Neural cell (in vitro differentiated cells): ENCODE measurements around the gene SCG5. TPM values are rescaled to one million over a fixed set of nuclear protein-coding genes. Genes with fewer than 3 reads are reported as not detected.

ENCODE experiments used
- H2AFZ ChIP-seq: fragments of 200-600, 300-800 bp; sonication (generic), shearing (Covaris generic); 2 replicates; pipeline ENCODE4 v1.6.0; 2014; ENCODE audit warnings: low read depth, mild to moderate bottlenecking, antibody characterized with exemption, low read length, moderate library complexity
- H3F3A ChIP-seq: fragments of 200-600 bp; shearing (Covaris generic); 2 replicates; pipeline ENCODE4 v1.6.1; 2016; ENCODE audit warnings: mild to moderate bottlenecking, moderate library complexity, mixed read lengths, antibody characterized with exemption, low read length; ENCODE audit not compliant: insufficient read depth, poor library complexity, severe bottlenecking
- H3K27ac ChIP-seq: fragments of 200-600, 300-800 bp; sonication (generic), shearing (Covaris generic); 2 replicates; pipeline ENCODE4 v1.5.1; 2014; ENCODE audit warnings: mild to moderate bottlenecking, low read length, moderate library complexity
- H3K27me3 ChIP-seq: fragments of 300-800, 200-600 bp; sonication (generic), shearing (Covaris generic); 2 replicates; pipeline ENCODE4 v1.6.0; 2014; ENCODE audit warnings: mild to moderate bottlenecking, low read depth, low read length, moderate library complexity; ENCODE audit not compliant: insufficient read depth
- H3K36me3 ChIP-seq: fragments of 300-800, 200-600 bp; sonication (generic), shearing (Covaris generic); 2 replicates; pipeline ENCODE4 v1.5.1; 2014; ENCODE audit warnings: mild to moderate bottlenecking, antibody characterized with exemption, low read length, moderate library complexity; ENCODE audit not compliant: insufficient read depth
- H3K4me2 ChIP-seq: fragments of 300-800, 200-600 bp; sonication (generic), shearing (Covaris generic); 2 replicates; pipeline ENCODE4 v1.6.0; 2014; ENCODE audit warnings: mild to moderate bottlenecking, low read length
- H3K4me3 ChIP-seq: fragments of 300-800, 200-600 bp; sonication (generic), shearing (Covaris generic); 2 replicates; pipeline ENCODE4 v1.5.1; 2014; ENCODE audit warnings: mild to moderate bottlenecking, low read length, moderate library complexity
- H3K79me2 ChIP-seq: fragments of 200-600 bp; shearing (Covaris generic); replicated peaks from 2 replicates; pipeline ENCODE4 v1.6.0; 2014; ENCODE audit warnings: mild to moderate bottlenecking, low read length, moderate library complexity; ENCODE audit not compliant: insufficient read depth
- H3K9ac ChIP-seq: fragments of 300-800, 200-600 bp; sonication (generic), shearing (Covaris generic); 2 replicates; pipeline ENCODE4 v1.6.1; 2016; ENCODE audit warnings: mild to moderate bottlenecking, low read length, mixed read lengths
- H3K9me2 ChIP-seq: fragments of 200-600 bp; shearing (Covaris generic); 2 replicates; pipeline ENCODE4 v1.6.1; 2016; ENCODE audit warnings: mild to moderate bottlenecking, low read length, mixed read lengths; ENCODE audit not compliant: insufficient read depth
- H3K9me3 ChIP-seq: fragments of 200-600, 300-800 bp; sonication (generic), shearing (Covaris generic); 2 replicates; pipeline ENCODE4 v1.6.1; 2016; ENCODE audit warnings: mild to moderate bottlenecking, mixed run types, low read length, moderate library complexity, mixed read lengths
- H4K20me1 ChIP-seq: fragments of 200-600 bp; shearing (Covaris generic); 2 replicates; pipeline ENCODE4 v1.6.1; 2016; ENCODE audit warnings: mild to moderate bottlenecking, mixed run types; ENCODE audit not compliant: insufficient read depth
- CTCF ChIP-seq: fragments of 450-650 bp; IDR thresholded peaks from 2 replicates; pipeline ENCODE4 v1.5.1; 2014; ENCODE audit warnings: antibody characterized with exemption, mild to moderate bottlenecking, moderate library complexity; ENCODE audit not compliant: poor library complexity, severe bottlenecking
- EP300 ChIP-seq: fragments of 450-650 bp; conservative IDR thresholded peaks from 2 replicates; pipeline ENCODE4 v1.6.1; 2014; ENCODE audit warnings: antibody characterized with exemption, mild to moderate bottlenecking, moderate library complexity; ENCODE audit not compliant: poor library complexity, severe bottlenecking
- EZH2 ChIP-seq: fragments of 200-600, 300-800 bp; shearing (Covaris generic), sonication (generic); IDR thresholded peaks from 2 replicates; pipeline ENCODE4 v1.6.1; 2014; ENCODE audit warnings: antibody characterized with exemption, low read length, borderline replicate concordance, mild to moderate bottlenecking; ENCODE audit not compliant: insufficient read depth, poor library complexity, severe bottlenecking
- MXI1 ChIP-seq: fragments of 450-650 bp; conservative IDR thresholded peaks from 2 replicates; pipeline ENCODE4 v1.6.1; 2014; ENCODE audit warnings: antibody characterized with exemption, mild to moderate bottlenecking; ENCODE audit not compliant: poor library complexity, severe bottlenecking
- POLR2AphosphoS5 ChIP-seq: IDR thresholded peaks from 2 replicates; pipeline ENCODE4 v1.6.1; 2012
- RAD21 ChIP-seq: fragments of 450-650 bp; conservative IDR thresholded peaks from 2 replicates; pipeline ENCODE4 v1.6.1; 2014; ENCODE audit warnings: antibody characterized with exemption, mild to moderate bottlenecking, moderate library complexity
- REST ChIP-seq: IDR thresholded peaks from 2 replicates; pipeline ENCODE4 v1.6.1; 2012; ENCODE audit warnings: borderline replicate concordance
- SMC3 ChIP-seq: fragments of 450-650 bp; conservative IDR thresholded peaks from 2 replicates; pipeline ENCODE4 v1.6.1; 2014; ENCODE audit warnings: antibody characterized with exemption, mild to moderate bottlenecking, moderate library complexity; ENCODE audit not compliant: poor library complexity
- TAF1 ChIP-seq: IDR thresholded peaks from 2 replicates; pipeline ENCODE4 v1.6.1; 2012; ENCODE audit warnings: low read depth
- polyA plus RNA-seq: library from polyadenylated mRNA; depleted of rRNA; stranded (reverse); fragments of >200 nt; gene quantifications from 2 replicates; pipeline ENCODE4 v1.2.3, GENCODE V29; 2014

The SCG5 gene
- polyA plus RNA-seq, 1 donor from 2014 or later, result 116 TPM

- H3K4me2 ChIP-seq, result no peak overlapping the region
- no peaks in the 10 kb centered on the region for H3K36me3 ChIP-seq
- H3K27ac ChIP-seq, result no peak overlapping the region
- H3F3A ChIP-seq, result no peaks in the 10 kb centered on the region
- no peak overlapping the region for H3K9ac ChIP-seq
- no peaks in the 10 kb centered on the region for H4K20me1 ChIP-seq
- no peak overlapping the region for H2AFZ ChIP-seq
- no peak for TF ChIP-seq TAF1
- no peak for TF ChIP-seq POLR2AphosphoS5
- TF ChIP-seq REST, result no peak
- no peak for TF ChIP-seq CTCF
- TF ChIP-seq MXI1, result no peak
- no peak for TF ChIP-seq SMC3
- TF ChIP-seq EZH2, result no peak
- no peak for TF ChIP-seq EP300
- TF ChIP-seq RAD21, result no peak
- H3K27me3 ChIP-seq, result no peaks in the 10 kb centered on the region
- H3K4me3 ChIP-seq, result no peak overlapping the region
- H3K79me2 ChIP-seq, result no peaks in the 10 kb centered on the region
- no peaks in the 10 kb centered on the region for H3K9me3 ChIP-seq
- H3K9me2 ChIP-seq, result no peaks in the 10 kb centered on the region
Measured at GRCh38 chr15:32636908-32637567, 4.5 kb upstream of the SCG5 start.

GRCh38 chr15:32637704-32638103, 3.8 kb upstream of the SCG5 start:
- Histone ChIP-seq H4K20me1 (no peaks in the 10 kb centered on the region), H3K4me3 (no peak overlapping the region), H3K4me2 (no peak overlapping the region), H3K27ac (no peak overlapping the region), H2AFZ (no peak overlapping the region), H3K79me2 (no peaks in the 10 kb centered on the region), H3K9me3 (no peaks in the 10 kb centered on the region), H3F3A (no peaks in the 10 kb centered on the region), H3K27me3 (no peaks in the 10 kb centered on the region), H3K9me2 (no peaks in the 10 kb centered on the region), H3K36me3 (no peaks in the 10 kb centered on the region), H3K9ac (no peak overlapping the region)
- TF ChIP-seq SMC3 (no peak), TAF1 (no peak), EZH2 (no peak), CTCF (no peak), EP300 (no peak), REST (no peak), POLR2AphosphoS5 (no peak), RAD21 (no peak), MXI1 (no peak)
